Epithelial cell of proximal tubule (primary cell): ENCODE results near the gene IFT43. TPM values are rescaled to one million over a fixed set of nuclear protein-coding genes. Genes with fewer than 3 reads are reported as not detected.

Experiments used
- DNase-seq: peaks from one replicate; pipeline ENCODE4 v3.0.0-alpha.2; 2011; ENCODE audit warnings: low read depth
- H3K4me3 ChIP-seq: 2 replicates; pipeline ENCODE4 v1.5.1; 2011; ENCODE audit warnings: low read depth, mild to moderate bottlenecking, low read length
- total RNA-seq: library from RNA; depleted of rRNA; stranded (reverse); fragments of >200 nt; gene quantifications from 2 replicates; pipeline ENCODE4 v1.2.3, GENCODE V29; 2015
- TF ChIP-seq, protein P1 (sequence below): conservative IDR thresholded peaks from 2 replicates; pipeline ENCODE4 v1.5.1; 2012; ENCODE audit warnings: low read depth, mild to moderate bottlenecking, low read length

IFT43 gene
- total RNA-seq, 1 donor from 2014 or later = 28.3 TPM

DNA sequence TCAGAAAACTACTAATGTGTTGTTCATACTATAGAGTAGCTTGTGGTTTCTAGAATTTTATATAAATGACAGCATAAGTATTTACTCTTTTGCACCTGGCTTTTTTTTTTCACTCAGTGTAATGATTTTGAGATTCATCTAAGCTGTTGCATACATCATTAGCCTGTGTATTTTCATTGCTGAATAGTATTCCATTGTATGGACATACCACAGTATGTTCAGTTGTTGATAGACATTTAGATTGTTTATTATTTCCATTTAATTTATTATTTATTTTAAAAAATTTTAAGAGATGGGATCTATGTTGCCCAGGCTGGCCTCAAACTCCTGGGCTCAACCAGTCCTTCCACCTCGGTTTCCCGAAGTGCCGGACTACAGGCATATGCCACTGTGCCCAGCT, 80.0 kb downstream of the IFT43 start:
- no peak overlapping the region for H3K4me3 ChIP-seq
- TF ChIP-seq, protein P1, sequence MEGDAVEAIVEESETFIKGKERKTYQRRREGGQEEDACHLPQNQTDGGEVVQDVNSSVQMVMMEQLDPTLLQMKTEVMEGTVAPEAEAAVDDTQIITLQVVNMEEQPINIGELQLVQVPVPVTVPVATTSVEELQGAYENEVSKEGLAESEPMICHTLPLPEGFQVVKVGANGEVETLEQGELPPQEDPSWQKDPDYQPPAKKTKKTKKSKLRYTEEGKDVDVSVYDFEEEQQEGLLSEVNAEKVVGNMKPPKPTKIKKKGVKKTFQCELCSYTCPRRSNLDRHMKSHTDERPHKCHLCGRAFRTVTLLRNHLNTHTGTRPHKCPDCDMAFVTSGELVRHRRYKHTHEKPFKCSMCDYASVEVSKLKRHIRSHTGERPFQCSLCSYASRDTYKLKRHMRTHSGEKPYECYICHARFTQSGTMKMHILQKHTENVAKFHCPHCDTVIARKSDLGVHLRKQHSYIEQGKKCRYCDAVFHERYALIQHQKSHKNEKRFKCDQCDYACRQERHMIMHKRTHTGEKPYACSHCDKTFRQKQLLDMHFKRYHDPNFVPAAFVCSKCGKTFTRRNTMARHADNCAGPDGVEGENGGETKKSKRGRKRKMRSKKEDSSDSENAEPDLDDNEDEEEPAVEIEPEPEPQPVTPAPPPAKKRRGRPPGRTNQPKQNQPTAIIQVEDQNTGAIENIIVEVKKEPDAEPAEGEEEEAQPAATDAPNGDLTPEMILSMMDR = no peak
- DNase-seq = no peak

DNA sequence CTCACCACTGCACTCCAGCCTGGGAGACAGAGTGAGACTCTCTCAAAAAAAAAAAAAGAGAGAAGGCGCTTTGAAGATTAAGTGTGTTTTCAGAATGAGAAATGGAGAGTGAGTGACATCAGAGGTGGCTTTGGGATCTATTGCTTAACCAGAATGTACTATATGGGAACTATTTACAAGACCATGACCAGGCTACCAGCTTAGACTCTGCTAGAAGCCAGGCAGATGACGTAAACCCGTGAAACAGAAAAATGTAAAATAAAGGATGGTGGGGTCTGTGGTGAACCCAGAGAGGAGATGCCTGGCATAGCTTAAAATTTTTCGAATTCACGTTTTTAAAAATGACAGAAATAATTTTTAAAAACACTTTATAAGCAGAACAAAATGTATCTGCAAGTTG, 82.0 kb downstream of the IFT43 start:
- H3K4me3 ChIP-seq = no peak overlapping the region
- no peak for DNase-seq
- TF ChIP-seq, protein P1 = no peak

DNA sequence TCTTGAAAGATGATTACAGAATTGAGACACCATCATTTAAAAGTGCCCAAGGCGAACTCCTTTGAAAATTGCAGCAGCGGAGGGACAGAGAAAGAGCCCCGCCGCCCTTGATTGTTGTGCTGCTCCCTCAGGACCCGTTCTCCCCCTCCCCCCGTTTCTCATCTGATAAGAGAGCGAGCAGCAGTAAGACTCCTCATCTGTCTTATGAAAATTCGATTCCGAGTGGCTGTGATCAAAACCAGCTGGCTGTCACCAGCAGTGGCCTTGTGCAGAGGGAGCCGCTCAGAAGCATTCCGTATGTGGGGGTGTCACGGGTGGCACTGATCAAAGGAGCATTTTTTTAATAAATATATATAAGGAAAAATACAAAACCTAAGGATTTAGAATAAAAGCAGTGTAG, 88.2 kb downstream of the IFT43 start:
- TF ChIP-seq, protein P1 = no peak
- no peak overlapping the region for H3K4me3 ChIP-seq
- DNase-seq = no peak

DNA sequence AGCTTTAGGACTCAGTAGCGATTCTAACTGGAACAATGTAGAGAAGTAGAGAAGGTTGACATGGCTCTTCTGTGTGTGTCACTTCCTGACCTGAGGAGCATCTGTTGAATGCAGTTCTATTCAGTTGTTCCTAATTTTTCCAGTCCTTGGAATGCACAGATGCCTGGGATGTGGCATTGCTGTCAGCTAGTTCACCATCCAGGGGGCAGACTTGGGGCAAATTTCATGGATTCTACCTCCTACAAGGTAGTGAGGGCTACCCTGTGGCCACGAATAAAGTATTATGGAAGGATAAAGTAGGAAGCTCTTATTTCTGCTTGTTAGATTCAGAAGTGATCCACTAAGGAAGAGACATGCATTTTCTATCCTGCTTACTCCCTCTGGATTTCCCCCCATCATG, 91.8 kb downstream of the IFT43 start:
- TF ChIP-seq, protein P1 = no peak
- DNase-seq = no peak
- no peak overlapping the region for H3K4me3 ChIP-seq

DNA sequence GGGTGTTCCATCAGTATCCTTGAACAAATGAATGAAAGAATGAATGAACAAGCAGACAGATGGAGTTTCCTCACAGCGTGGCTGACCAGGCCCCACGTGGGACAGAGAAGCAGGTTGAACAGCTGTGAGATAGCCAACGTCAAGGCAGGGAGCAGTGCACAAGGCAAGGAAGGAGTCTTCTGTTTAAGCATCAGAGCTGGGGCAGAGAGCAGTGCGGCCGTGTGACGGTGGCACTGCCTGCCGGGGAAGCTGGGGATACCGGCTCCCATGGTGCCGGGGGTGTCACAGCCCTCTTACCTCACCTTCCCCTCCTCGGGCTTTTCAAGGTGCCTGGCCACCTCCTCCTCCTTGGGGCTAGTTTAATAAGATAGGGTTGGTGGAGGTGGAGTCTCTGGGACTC, 92.9 kb downstream of the IFT43 start:
- H3K4me3 ChIP-seq = no peak overlapping the region
- no peak for DNase-seq
- TF ChIP-seq, protein P1 = no peak

DNA sequence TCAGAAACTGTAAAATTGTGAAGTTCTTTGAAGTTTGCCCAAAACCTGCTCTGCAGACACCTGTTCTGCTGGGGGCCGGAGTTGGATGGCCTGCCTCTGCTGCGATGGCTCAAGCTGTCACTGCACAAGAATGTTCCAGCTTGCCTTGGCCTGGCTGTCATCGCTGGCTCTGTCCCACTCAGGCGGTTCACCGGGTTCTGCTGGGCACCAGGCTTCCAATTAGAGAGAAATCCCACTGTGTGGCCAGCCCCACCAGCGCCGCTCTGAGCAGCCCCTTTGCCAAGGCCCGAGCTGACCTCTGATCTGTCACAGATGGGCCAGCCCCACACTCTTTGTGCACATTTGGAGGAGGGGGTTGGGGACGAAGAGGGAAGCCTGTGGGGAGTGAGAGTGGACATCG, 94.5 kb downstream of the IFT43 start:
- no peak overlapping the region for H3K4me3 ChIP-seq
- no peak for DNase-seq
- TF ChIP-seq, protein P1 = no peak

DNA sequence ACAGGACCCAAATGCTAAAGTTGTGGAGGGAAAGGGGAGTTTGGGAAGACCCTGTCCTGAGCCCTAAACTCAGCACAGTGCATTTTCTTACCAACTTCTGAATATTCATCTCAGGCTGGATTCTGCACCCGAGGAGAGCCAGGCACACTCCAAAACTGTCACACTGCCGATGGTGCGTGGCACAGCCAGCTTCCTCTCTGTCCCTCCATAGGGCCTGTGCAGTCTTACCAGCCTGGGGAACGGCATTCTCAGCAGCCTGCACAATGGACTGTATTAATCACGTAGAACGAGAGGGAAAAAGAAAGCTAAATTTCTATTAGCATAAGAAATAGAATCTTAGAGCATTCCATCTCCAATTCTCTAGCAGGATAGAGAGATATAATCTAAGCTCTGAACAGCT, 94.9 kb downstream of the IFT43 start:
- TF ChIP-seq, protein P1 = no peak
- DNase-seq = no peak
- H3K4me3 ChIP-seq = no peak overlapping the region
